Adipocyte (in vitro differentiated cells): ENCODE results near the gene MAP3K21.

Source experiments
- DNase-seq: peaks from one replicate; pipeline ENCODE4 v3.0.0-alpha.2; 2015; ENCODE audit warnings: low read depth
- H3K27me3 ChIP-seq: replicated peaks from 2 replicates; pipeline ENCODE4 v1.7.0; 2013; ENCODE audit warnings: mild to moderate bottlenecking, low read length, moderate library complexity; ENCODE audit not compliant: control insufficient read depth, insufficient read depth
- H3K36me3 ChIP-seq: 2 replicates; pipeline ENCODE4 v1.7.0; 2013; ENCODE audit warnings: low read length, mild to moderate bottlenecking, moderate library complexity; ENCODE audit not compliant: control insufficient read depth, insufficient read depth, severe bottlenecking
- H3K4me1 ChIP-seq: 2 replicates; pipeline ENCODE4 v1.7.0; 2013; ENCODE audit warnings: mild to moderate bottlenecking, low read length, moderate library complexity; ENCODE audit not compliant: control insufficient read depth, insufficient read depth
- H3K4me3 ChIP-seq: 2 replicates; pipeline ENCODE4 v1.7.0; 2013; ENCODE audit warnings: mild to moderate bottlenecking, low read length, moderate library complexity
- H3K9ac ChIP-seq: 2 replicates; pipeline ENCODE4 v1.7.0; 2013; ENCODE audit warnings: mild to moderate bottlenecking, low read length, moderate library complexity
- H3K9me3 ChIP-seq: 2 replicates; pipeline ENCODE4 v1.7.0; 2013; ENCODE audit warnings: mild to moderate bottlenecking, low read length, moderate library complexity; ENCODE audit not compliant: control insufficient read depth

Gene MAP3K21

GRCh38 chr1:233295975-233296322 lies 31.6 kb upstream of the MAP3K21 start:
- no peaks in the 10 kb centered on the region for H3K27me3 ChIP-seq
- no peak for DNase-seq
- H3K4me3 ChIP-seq: peak overlapping the region; percentile 92
- peaks cover under 1% of the 10 kb centered on the region for H3K9me3 ChIP-seq
- no peaks in the 10 kb centered on the region for H3K36me3 ChIP-seq
- peaks cover 20% of the 10 kb centered on the region for H3K4me1 ChIP-seq
- peak overlapping the region; percentile 89 for H3K9ac ChIP-seq

- peaks cover 11% of the 10 kb centered on the region for H3K4me1 ChIP-seq
- no peaks in the 10 kb centered on the region for H3K36me3 ChIP-seq
- no peak for DNase-seq
- peaks cover 8% of the 10 kb centered on the region for H3K9me3 ChIP-seq
- H3K4me3 ChIP-seq: no peak overlapping the region
- H3K9ac ChIP-seq: no peak overlapping the region
- H3K27me3 ChIP-seq: no peaks in the 10 kb centered on the region
Observed at GRCh38 chr1:233299450-233299849, 28.1 kb upstream of the MAP3K21 start.

GRCh38 chr1:233300326-233300725 lies 27.2 kb upstream of the MAP3K21 start:
- Histone ChIP-seq H3K9me3 (peaks cover 8% of the 10 kb centered on the region), H3K27me3 (no peaks in the 10 kb centered on the region), H3K36me3 (no peaks in the 10 kb centered on the region), H3K4me1 (peaks cover 6% of the 10 kb centered on the region), H3K4me3 (no peak overlapping the region), H3K9ac (no peak overlapping the region)
- DNase-seq: no peak

- Histone ChIP-seq H3K9ac (no peak overlapping the region), H3K27me3 (no peaks in the 10 kb centered on the region), H3K4me1 (peaks cover 6% of the 10 kb centered on the region), H3K36me3 (no peaks in the 10 kb centered on the region), H3K9me3 (peaks cover 12% of the 10 kb centered on the region), H3K4me3 (no peak overlapping the region)
- DNase-seq: peak; percentile 76
Observed at GRCh38 chr1:233304489-233305102, 22.9 kb upstream of the MAP3K21 start.

- no peaks in the 10 kb centered on the region for H3K4me1 ChIP-seq
- no peak overlapping the region for H3K4me3 ChIP-seq
- H3K36me3 ChIP-seq: no peaks in the 10 kb centered on the region
- H3K9ac ChIP-seq: no peak overlapping the region
- H3K9me3 ChIP-seq: no peaks in the 10 kb centered on the region
- no peaks in the 10 kb centered on the region for H3K27me3 ChIP-seq
- DNase-seq: no peak
Observed at GRCh38 chr1:233313434-233314155, 13.9 kb upstream of the MAP3K21 start.

GRCh38 chr1:233315718-233316301 lies 11.7 kb upstream of the MAP3K21 start:
- Histone ChIP-seq H3K9me3 (no peaks in the 10 kb centered on the region), H3K27me3 (no peaks in the 10 kb centered on the region), H3K9ac (no peak overlapping the region), H3K36me3 (no peaks in the 10 kb centered on the region), H3K4me3 (no peak overlapping the region), H3K4me1 (no peaks in the 10 kb centered on the region)
- DNase-seq: no peak

GRCh38 chr1:233316473-233316872 lies 11.1 kb upstream of the MAP3K21 start:
- H3K9me3 ChIP-seq: no peaks in the 10 kb centered on the region
- no peak for DNase-seq
- H3K36me3 ChIP-seq: no peaks in the 10 kb centered on the region
- H3K4me3 ChIP-seq: no peak overlapping the region
- no peaks in the 10 kb centered on the region for H3K27me3 ChIP-seq
- H3K4me1 ChIP-seq: no peaks in the 10 kb centered on the region
- H3K9ac ChIP-seq: no peak overlapping the region

- Histone ChIP-seq H3K4me3 (no peak overlapping the region), H3K9ac (no peak overlapping the region), H3K9me3 (no peaks in the 10 kb centered on the region), H3K27me3 (no peaks in the 10 kb centered on the region), H3K4me1 (no peaks in the 10 kb centered on the region), H3K36me3 (no peaks in the 10 kb centered on the region)
- DNase-seq: no peak
Observed at GRCh38 chr1:233319272-233319671, 8.3 kb upstream of the MAP3K21 start.

GRCh38 chr1:233320023-233320422 lies 7.5 kb upstream of the MAP3K21 start:
- Histone ChIP-seq H3K4me3 (no peak overlapping the region), H3K4me1 (no peaks in the 10 kb centered on the region), H3K27me3 (no peaks in the 10 kb centered on the region), H3K9me3 (no peaks in the 10 kb centered on the region), H3K9ac (no peak overlapping the region), H3K36me3 (no peaks in the 10 kb centered on the region)
- no peak for DNase-seq

- Histone ChIP-seq H3K36me3 (no peaks in the 10 kb centered on the region), H3K9me3 (no peaks in the 10 kb centered on the region), H3K4me1 (no peaks in the 10 kb centered on the region), H3K9ac (no peak overlapping the region), H3K27me3 (peaks cover 6% of the 10 kb centered on the region), H3K4me3 (no peak overlapping the region)
- DNase-seq: no peak
Observed at GRCh38 chr1:233323718-233324117, 3.8 kb upstream of the MAP3K21 start.

- Histone ChIP-seq H3K4me3 (no peak overlapping the region), H3K9ac (no peak overlapping the region), H3K36me3 (no peaks in the 10 kb centered on the region), H3K4me1 (no peaks in the 10 kb centered on the region), H3K9me3 (no peaks in the 10 kb centered on the region), H3K27me3 (peaks cover 11% of the 10 kb centered on the region)
- DNase-seq: no peak
Observed at GRCh38 chr1:233326319-233326718, 1.2 kb upstream of the MAP3K21 start.
